Adrenal gland (tissue), 5 donors: ENCODE measurements around the gene RBMS2.

Source experiments
- POLR2A ChIP-seq, 2 donors: fragments of 450-650 bp; IDR thresholded peaks; one replicate each; pipeline ENCODE4 v1.6.1; 2017; ENCODE audit warnings: antibody characterized with exemption in 2 of 2, mild to moderate bottlenecking in 2 of 2, moderate library complexity in 1 of 2
- TF ChIP-seq, protein P1 (sequence below), 6 experiments: fragments of 450-650 bp in 4 of 6; fragments of 200-600 bp in 2 of 6; sonication (generic) in 1 of 6; IDR thresholded peaks; 1 replicate in 5 of 6; 2 replicates in 1 of 6; pipeline versions ENCODE4 v1.5.1 to v1.8.0; 2016 to 2021; ENCODE audit warnings: antibody characterized with exemption in 6 of 6, mild to moderate bottlenecking in 2 of 6, moderate library complexity in 1 of 6
- donor health status: DM: no; HTN: no; CAD: no.

DNA sequence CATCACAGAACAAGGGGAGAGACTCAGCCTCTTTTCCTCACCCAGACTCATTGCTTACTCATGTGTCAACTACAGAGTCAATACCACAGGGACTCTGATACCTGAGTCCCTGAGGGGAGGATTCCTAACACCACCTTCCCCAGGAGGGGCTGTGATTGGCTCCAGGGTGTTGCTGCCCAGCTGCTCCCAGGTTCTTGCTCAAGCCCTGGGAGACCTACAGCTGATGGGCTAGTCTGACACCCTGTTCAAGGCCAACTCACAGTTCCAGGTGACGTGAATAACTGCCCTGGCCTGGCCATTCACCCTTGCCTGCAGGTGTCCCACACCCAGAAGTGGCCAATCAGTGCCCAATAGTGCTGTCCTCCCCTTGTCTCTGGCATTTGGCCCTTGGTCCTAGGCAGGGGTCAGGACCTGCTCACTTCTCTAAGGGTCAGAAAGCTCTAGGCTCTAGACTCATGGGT, 44.6 kb upstream of the RBMS2 start:
- TF ChIP-seq, protein P1, sequence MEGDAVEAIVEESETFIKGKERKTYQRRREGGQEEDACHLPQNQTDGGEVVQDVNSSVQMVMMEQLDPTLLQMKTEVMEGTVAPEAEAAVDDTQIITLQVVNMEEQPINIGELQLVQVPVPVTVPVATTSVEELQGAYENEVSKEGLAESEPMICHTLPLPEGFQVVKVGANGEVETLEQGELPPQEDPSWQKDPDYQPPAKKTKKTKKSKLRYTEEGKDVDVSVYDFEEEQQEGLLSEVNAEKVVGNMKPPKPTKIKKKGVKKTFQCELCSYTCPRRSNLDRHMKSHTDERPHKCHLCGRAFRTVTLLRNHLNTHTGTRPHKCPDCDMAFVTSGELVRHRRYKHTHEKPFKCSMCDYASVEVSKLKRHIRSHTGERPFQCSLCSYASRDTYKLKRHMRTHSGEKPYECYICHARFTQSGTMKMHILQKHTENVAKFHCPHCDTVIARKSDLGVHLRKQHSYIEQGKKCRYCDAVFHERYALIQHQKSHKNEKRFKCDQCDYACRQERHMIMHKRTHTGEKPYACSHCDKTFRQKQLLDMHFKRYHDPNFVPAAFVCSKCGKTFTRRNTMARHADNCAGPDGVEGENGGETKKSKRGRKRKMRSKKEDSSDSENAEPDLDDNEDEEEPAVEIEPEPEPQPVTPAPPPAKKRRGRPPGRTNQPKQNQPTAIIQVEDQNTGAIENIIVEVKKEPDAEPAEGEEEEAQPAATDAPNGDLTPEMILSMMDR (IDR thresholded peaks at IDR 0.05): no peak
- TF ChIP-seq POLR2A (IDR thresholded peaks at IDR 0.05): no peak
